MM.1S (cell line): Measurements from ENCODE around the gene CLN5.

ENCODE experiments used
- DNase-seq: peaks from one replicate; pipeline ENCODE4 v3.0.0-alpha.2; 2015
- H2AFZ ChIP-seq: fragments of 300-600 bp; sonication (generic); 2 replicates; pipeline ENCODE4 v1.6.0; 2016; ENCODE audit warnings: antibody characterized with exemption, low read length
- H3F3A ChIP-seq: fragments of 300-600 bp; sonication (generic); 2 replicates; pipeline ENCODE4 v1.6.1; 2016; ENCODE audit warnings: mild to moderate bottlenecking, antibody characterized with exemption, low read length, moderate library complexity, mixed read lengths; ENCODE audit not compliant: insufficient read depth
- H3K27ac ChIP-seq: fragments of 300-600 bp; sonication (generic); 2 replicates; pipeline ENCODE4 v1.5.1; 2016; ENCODE audit warnings: mild to moderate bottlenecking, low read length
- H3K27me3 ChIP-seq: fragments of 300-600 bp; sonication (generic); replicated peaks from 2 replicates; pipeline ENCODE4 v1.6.0; 2016; ENCODE audit warnings: low read length; ENCODE audit not compliant: insufficient read depth
- H3K36me3 ChIP-seq: fragments of 300-600 bp; sonication (generic); replicated peaks from 2 replicates; pipeline ENCODE4 v1.6.1; 2016; ENCODE audit warnings: mild to moderate bottlenecking, low read length, mixed read lengths; ENCODE audit not compliant: insufficient read depth
- H3K4me1 ChIP-seq: fragments of 300-600 bp; sonication (generic); 2 replicates; pipeline ENCODE4 v1.6.1; 2016; ENCODE audit warnings: low read length, mixed read lengths
- H3K4me2 ChIP-seq: fragments of 300-600 bp; sonication (generic); 2 replicates; pipeline ENCODE4 v1.6.0; 2016; ENCODE audit warnings: low read depth, low read length
- H3K4me3 ChIP-seq: fragments of 300-600 bp; sonication (generic); 2 replicates; pipeline ENCODE4 v1.5.1; 2016; ENCODE audit warnings: low read length, mixed read lengths
- H3K79me2 ChIP-seq: fragments of 300-600 bp; sonication (generic); 2 replicates; pipeline ENCODE4 v1.6.1; 2016; ENCODE audit warnings: mixed run types, low read length, mixed read lengths
- H3K9ac ChIP-seq: fragments of 300-600 bp; sonication (generic); 2 replicates; pipeline ENCODE4 v1.6.1; 2016; ENCODE audit warnings: low read length, mixed read lengths
- H3K9me2 ChIP-seq: fragments of 300-600 bp; sonication (generic); replicated peaks from 2 replicates; pipeline ENCODE4 v1.6.1; 2016; ENCODE audit warnings: mild to moderate bottlenecking, low read length, mixed read lengths; ENCODE audit not compliant: insufficient read depth
- H3K9me3 ChIP-seq: fragments of 300-600 bp; sonication (generic); replicated peaks from 2 replicates; pipeline ENCODE4 v1.6.1; 2016; ENCODE audit warnings: mild to moderate bottlenecking, low read length, mixed read lengths; ENCODE audit not compliant: insufficient read depth
- H4K20me1 ChIP-seq: fragments of 300-600 bp; sonication (generic); 2 replicates; pipeline ENCODE4 v1.6.1; 2016; ENCODE audit warnings: mild to moderate bottlenecking, low read length, moderate library complexity, mixed read lengths; ENCODE audit not compliant: insufficient read depth
- CTCF ChIP-seq: fragments of 300-600 bp; sonication (generic); IDR thresholded peaks from 2 replicates; pipeline ENCODE4 v1.5.1; 2016; ENCODE audit warnings: antibody characterized with exemption, low read length, mixed read lengths
- EZH2 ChIP-seq: fragments of 300-600 bp; sonication (generic); optimal IDR thresholded peaks from 2 replicates; pipeline ENCODE3; 2017; ENCODE audit warnings: low read depth, mild to moderate bottlenecking, antibody characterized with exemption, low read length, mixed read lengths
- EZH2phosphoT487 ChIP-seq: fragments of 300-600 bp; sonication (generic); IDR thresholded peaks from 2 replicates; pipeline ENCODE4 v1.6.1; 2018; ENCODE audit warnings: antibody characterized with exemption, low read length

The CLN5 gene

GRCh38 chr13:76991432-76991795 lies 467 bp upstream of the CLN5 start:
- Histone ChIP-seq H3K36me3 (no peaks in the 10 kb centered on the region), H3K27ac (peak overlapping the region; percentile 79; the same call in 1 of the 2 replicates), H3K9me3 (no peaks in the 10 kb centered on the region), H3K9me2 (no peaks in the 10 kb centered on the region), H3K79me2 (peaks cover 16% of the 10 kb centered on the region; the same call in 1 of the 2 replicates), H2AFZ (peak overlapping the region; percentile 94), H3K4me3 (peak overlapping the region; percentile 87), H3F3A (peaks cover 8% of the 10 kb centered on the region; the same call in 1 of the 2 replicates), H4K20me1 (no peaks in the 10 kb centered on the region), H3K4me1 (0 out of 2 replicates have a peak, but pooled peaks cover 4% of the 10 kb centered on the region), H3K4me2 (peak overlapping the region; percentile 74), H3K27me3 (no peaks in the 10 kb centered on the region), H3K9ac (peak overlapping the region; percentile 82; the same call in 1 of the 2 replicates)
- DNase-seq: no peak
- no peak for TF ChIP-seq EZH2phosphoT487
- TF ChIP-seq CTCF: no peak
- no peak for TF ChIP-seq EZH2

- H3K9ac ChIP-seq: peak overlapping the region; percentile 82
- peaks cover 8% of the 10 kb centered on the region; the same call in 1 of the 2 replicates for H3F3A ChIP-seq
- H3K9me3 ChIP-seq: no peaks in the 10 kb centered on the region
- DNase-seq: peak; percentile 35
- peak overlapping the region; percentile 77 for H2AFZ ChIP-seq
- peak overlapping the region; percentile 79 for H3K27ac ChIP-seq
- 0 out of 2 replicates have a peak, but pooled peaks cover 4% of the 10 kb centered on the region for H3K4me1 ChIP-seq
- H3K79me2 ChIP-seq: peaks cover 16% of the 10 kb centered on the region; the same call in 1 of the 2 replicates
- no peaks in the 10 kb centered on the region for H3K9me2 ChIP-seq
- TF ChIP-seq CTCF (no peak), EZH2 (no peak), EZH2phosphoT487 (no peak)
- H3K27me3 ChIP-seq: no peaks in the 10 kb centered on the region
- no peaks in the 10 kb centered on the region for H4K20me1 ChIP-seq
- peak overlapping the region; percentile 87 for H3K4me3 ChIP-seq
- H3K4me2 ChIP-seq: peak overlapping the region; percentile 82
- H3K36me3 ChIP-seq: no peaks in the 10 kb centered on the region
Measured at GRCh38 chr13:76992548-76993001, 694 bp downstream of the CLN5 start.

DNA sequence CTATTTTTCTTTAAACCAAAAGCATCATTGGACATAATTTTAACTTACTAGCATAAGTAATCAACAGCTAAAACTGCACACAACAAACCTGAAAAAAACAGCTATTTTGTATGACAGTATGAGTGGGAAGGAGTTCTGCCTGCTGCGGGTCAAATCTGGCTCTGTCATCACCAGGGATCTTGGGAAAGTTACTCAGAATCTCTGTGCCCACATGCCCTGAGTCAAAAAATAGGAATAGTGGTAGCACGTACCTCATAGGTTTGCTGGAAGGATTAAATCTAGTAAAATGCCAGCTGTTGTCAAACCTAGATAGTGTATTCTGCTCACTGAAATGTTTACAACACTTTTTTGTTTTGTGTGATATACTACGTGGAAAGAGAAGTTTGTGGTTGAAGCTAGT lies 1.1 kb downstream of the CLN5 start:
- peak overlapping the region; percentile 82 for H3K9ac ChIP-seq
- H3K36me3 ChIP-seq: no peaks in the 10 kb centered on the region
- no peaks in the 10 kb centered on the region for H3K9me3 ChIP-seq
- peaks cover 16% of the 10 kb centered on the region; the same call in 1 of the 2 replicates for H3K79me2 ChIP-seq
- H3K27me3 ChIP-seq: no peaks in the 10 kb centered on the region
- H3K27ac ChIP-seq: peak overlapping the region; percentile 79
- 0 out of 2 replicates have a peak, but pooled peaks cover 4% of the 10 kb centered on the region for H3K4me1 ChIP-seq
- TF ChIP-seq EZH2phosphoT487 (no peak), CTCF (no peak), EZH2 (no peak)
- H4K20me1 ChIP-seq: no peaks in the 10 kb centered on the region
- H3K4me3 ChIP-seq: peak overlapping the region; percentile 87
- H3K4me2 ChIP-seq: peak overlapping the region; percentile 82
- no peaks in the 10 kb centered on the region for H3K9me2 ChIP-seq
- peaks cover 8% of the 10 kb centered on the region; the same call in 1 of the 2 replicates for H3F3A ChIP-seq
- no peak for DNase-seq
- H2AFZ ChIP-seq: peak overlapping the region; percentile 77
